OCI-LY3 (cell line): ENCODE results near the gene BHMT2.

Source experiments
- EZH2phosphoT487 ChIP-seq: fragments of 200-600 bp; shearing (Covaris generic); IDR thresholded peaks from 2 replicates; pipeline ENCODE4 v1.6.1; 2018; ENCODE audit warnings: antibody characterized with exemption, mixed run types, low read depth
- TF ChIP-seq, protein P1 (sequence below): fragments of 200-600, 300-600 bp; sonication (generic); IDR thresholded peaks from 2 replicates; pipeline ENCODE4 v1.5.1; 2014; ENCODE audit warnings: antibody characterized with exemption, low read length, low read depth

DNA sequence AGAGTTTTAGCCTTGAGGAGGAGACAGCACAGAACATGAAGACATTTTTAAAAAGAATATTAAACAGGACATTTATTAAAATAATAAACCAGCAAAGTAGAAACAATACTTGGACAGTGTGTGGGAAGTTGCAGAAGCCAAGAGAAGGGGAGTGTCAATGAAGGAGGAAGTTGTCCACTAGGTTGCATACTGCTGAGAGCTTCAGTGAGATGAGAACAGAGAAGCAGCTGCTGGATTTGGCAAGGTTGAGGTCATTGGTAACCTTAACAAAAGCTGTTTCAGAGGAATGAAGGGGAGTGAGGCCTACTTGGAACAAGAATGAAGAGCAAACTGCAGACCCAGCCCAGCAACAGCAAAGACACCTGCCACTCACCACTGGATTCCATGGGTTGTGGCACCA lies 53.4 kb downstream of the BHMT2 start:
- TF ChIP-seq, protein P1, sequence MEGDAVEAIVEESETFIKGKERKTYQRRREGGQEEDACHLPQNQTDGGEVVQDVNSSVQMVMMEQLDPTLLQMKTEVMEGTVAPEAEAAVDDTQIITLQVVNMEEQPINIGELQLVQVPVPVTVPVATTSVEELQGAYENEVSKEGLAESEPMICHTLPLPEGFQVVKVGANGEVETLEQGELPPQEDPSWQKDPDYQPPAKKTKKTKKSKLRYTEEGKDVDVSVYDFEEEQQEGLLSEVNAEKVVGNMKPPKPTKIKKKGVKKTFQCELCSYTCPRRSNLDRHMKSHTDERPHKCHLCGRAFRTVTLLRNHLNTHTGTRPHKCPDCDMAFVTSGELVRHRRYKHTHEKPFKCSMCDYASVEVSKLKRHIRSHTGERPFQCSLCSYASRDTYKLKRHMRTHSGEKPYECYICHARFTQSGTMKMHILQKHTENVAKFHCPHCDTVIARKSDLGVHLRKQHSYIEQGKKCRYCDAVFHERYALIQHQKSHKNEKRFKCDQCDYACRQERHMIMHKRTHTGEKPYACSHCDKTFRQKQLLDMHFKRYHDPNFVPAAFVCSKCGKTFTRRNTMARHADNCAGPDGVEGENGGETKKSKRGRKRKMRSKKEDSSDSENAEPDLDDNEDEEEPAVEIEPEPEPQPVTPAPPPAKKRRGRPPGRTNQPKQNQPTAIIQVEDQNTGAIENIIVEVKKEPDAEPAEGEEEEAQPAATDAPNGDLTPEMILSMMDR = no peak
- TF ChIP-seq EZH2phosphoT487 = no peak
